ENCODE data around the gene RUNX1.

The RUNX1 gene

DNA sequence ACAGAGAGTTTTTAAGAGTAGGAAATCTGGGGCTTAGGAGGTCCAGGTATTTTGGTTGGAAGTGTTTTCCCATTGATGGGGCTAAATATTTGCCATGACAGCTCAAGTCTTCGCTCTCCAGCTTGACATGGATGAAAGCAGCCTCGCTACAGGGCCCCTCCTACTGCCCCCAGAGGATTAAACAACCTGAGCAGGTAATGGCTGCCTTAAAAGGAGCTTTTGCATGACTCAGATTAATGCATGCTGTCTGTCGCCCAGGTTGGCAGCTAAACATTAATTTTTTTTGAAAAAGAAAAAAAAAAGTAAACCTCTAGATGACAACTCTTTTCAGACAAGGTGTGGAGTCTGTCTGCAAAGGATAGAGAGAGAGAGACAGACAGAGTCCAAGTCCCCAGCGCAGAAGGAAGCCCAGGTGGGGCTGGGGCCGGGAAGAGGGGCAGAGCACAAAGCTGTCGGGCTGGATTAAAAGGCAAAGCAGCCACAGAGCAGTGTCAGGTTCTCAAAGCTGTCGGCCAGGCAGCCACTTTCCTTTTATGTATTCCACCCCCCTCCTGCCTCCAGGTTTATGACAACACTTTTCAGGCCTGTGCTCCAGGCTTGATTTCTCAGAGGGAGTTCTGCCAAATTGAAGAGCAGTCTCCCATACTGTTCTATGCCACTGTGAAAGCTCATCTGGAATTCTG, 252.4 kb downstream of the RUNX1 start:
- no peak overlapping the region for H3K9ac ChIP-seq (ENCODE audit: low read length)
- H3K4me2 ChIP-seq (ENCODE audit: low read length) = no peak overlapping the region
- peaks cover 20% of the 10 kb centered on the region for H4K20me1 ChIP-seq (ENCODE audit: insufficient read depth, low read length)
- H3K4me1 ChIP-seq (ENCODE audit: low read length) = no peaks in the 10 kb centered on the region
- peaks cover 72% of the 10 kb centered on the region for H3K36me3 ChIP-seq (replicated peaks; ENCODE audit: low read depth, low read length)
- H3K4me3 ChIP-seq (ENCODE audit: low read length) = no peak overlapping the region
- H3K79me2 ChIP-seq (ENCODE audit: low read length) = peaks cover 3% of the 10 kb centered on the region; the same call in 1 of the 2 replicates
- H2AFZ ChIP-seq (ENCODE audit: low read depth, low read length) = no peak overlapping the region
- H3K9me3 ChIP-seq (ENCODE audit: insufficient read depth, low read length) = no peaks in the 10 kb centered on the region
- H3K27me3 ChIP-seq (ENCODE audit: low read depth, low read length) = no peaks in the 10 kb centered on the region
- no peak for TF ChIP-seq EZH2phosphoT487 (IDR thresholded peaks at IDR 0.05; ENCODE audit: low read depth)
- TF ChIP-seq, protein P1, sequence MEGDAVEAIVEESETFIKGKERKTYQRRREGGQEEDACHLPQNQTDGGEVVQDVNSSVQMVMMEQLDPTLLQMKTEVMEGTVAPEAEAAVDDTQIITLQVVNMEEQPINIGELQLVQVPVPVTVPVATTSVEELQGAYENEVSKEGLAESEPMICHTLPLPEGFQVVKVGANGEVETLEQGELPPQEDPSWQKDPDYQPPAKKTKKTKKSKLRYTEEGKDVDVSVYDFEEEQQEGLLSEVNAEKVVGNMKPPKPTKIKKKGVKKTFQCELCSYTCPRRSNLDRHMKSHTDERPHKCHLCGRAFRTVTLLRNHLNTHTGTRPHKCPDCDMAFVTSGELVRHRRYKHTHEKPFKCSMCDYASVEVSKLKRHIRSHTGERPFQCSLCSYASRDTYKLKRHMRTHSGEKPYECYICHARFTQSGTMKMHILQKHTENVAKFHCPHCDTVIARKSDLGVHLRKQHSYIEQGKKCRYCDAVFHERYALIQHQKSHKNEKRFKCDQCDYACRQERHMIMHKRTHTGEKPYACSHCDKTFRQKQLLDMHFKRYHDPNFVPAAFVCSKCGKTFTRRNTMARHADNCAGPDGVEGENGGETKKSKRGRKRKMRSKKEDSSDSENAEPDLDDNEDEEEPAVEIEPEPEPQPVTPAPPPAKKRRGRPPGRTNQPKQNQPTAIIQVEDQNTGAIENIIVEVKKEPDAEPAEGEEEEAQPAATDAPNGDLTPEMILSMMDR (IDR thresholded peaks at IDR 0.05; ENCODE audit: low read depth, low read length) = no peak
- H3K27ac ChIP-seq (ENCODE audit: low read length) = no peak overlapping the region

- no peak overlapping the region for H3K4me3 ChIP-seq (ENCODE audit: low read length)
- H3K36me3 ChIP-seq (replicated peaks; ENCODE audit: low read depth, low read length) = peaks cover 65% of the 10 kb centered on the region
- H3K4me2 ChIP-seq (ENCODE audit: low read length) = no peak overlapping the region
- no peaks in the 10 kb centered on the region for H3K79me2 ChIP-seq (ENCODE audit: low read length)
- no peak overlapping the region for H3K9ac ChIP-seq (ENCODE audit: low read length)
- no peak overlapping the region for H2AFZ ChIP-seq (ENCODE audit: low read depth, low read length)
- H3K27ac ChIP-seq (ENCODE audit: low read length) = no peak overlapping the region
- TF ChIP-seq, protein P1 (IDR thresholded peaks at IDR 0.05; ENCODE audit: low read depth, low read length) = no peak
- TF ChIP-seq EZH2phosphoT487 (IDR thresholded peaks at IDR 0.05; ENCODE audit: low read depth) = no peak
- H3K4me1 ChIP-seq (ENCODE audit: low read length) = no peaks in the 10 kb centered on the region
- H4K20me1 ChIP-seq (ENCODE audit: insufficient read depth, low read length) = peaks cover 14% of the 10 kb centered on the region
- H3K9me3 ChIP-seq (ENCODE audit: insufficient read depth, low read length) = no peaks in the 10 kb centered on the region
- H3K27me3 ChIP-seq (ENCODE audit: low read depth, low read length) = no peaks in the 10 kb centered on the region
Observed at GRCh38 chr21:34795548-34796180, 253.4 kb downstream of the RUNX1 start.

DNA sequence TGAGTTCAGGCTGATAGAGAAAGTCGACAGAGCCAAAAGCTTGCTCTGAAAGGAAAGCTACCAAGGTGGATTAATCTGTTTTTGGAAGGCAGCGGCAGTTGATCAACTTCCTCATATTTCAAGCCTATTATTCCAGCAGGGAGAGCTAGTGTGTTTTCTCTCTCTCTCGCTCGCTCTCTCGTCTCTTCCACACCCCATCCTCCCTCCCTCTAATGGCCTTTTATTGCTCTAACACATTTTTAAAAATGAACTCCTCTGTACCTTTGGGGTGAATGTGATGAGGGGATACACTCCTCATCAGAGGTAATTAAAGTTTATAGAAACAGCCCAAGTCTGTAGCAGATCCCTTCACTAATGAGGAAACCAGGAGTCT, 253.9 kb downstream of the RUNX1 start:
- no peak overlapping the region for H3K4me3 ChIP-seq (ENCODE audit: low read length)
- peaks cover 65% of the 10 kb centered on the region for H3K36me3 ChIP-seq (replicated peaks; ENCODE audit: low read depth, low read length)
- no peak overlapping the region for H3K4me2 ChIP-seq (ENCODE audit: low read length)
- H3K9me3 ChIP-seq (ENCODE audit: insufficient read depth, low read length) = no peaks in the 10 kb centered on the region
- peaks cover 18% of the 10 kb centered on the region for H4K20me1 ChIP-seq (ENCODE audit: insufficient read depth, low read length)
- H3K27ac ChIP-seq (ENCODE audit: low read length) = no peak overlapping the region
- no peak for TF ChIP-seq EZH2phosphoT487 (IDR thresholded peaks at IDR 0.05; ENCODE audit: low read depth)
- TF ChIP-seq, protein P1 (IDR thresholded peaks at IDR 0.05; ENCODE audit: low read depth, low read length) = no peak
- H3K9ac ChIP-seq (ENCODE audit: low read length) = no peak overlapping the region
- H3K27me3 ChIP-seq (ENCODE audit: low read depth, low read length) = no peaks in the 10 kb centered on the region
- no peaks in the 10 kb centered on the region for H3K79me2 ChIP-seq (ENCODE audit: low read length)
- H3K4me1 ChIP-seq (ENCODE audit: low read length) = no peaks in the 10 kb centered on the region
- H2AFZ ChIP-seq (ENCODE audit: low read depth, low read length) = no peak overlapping the region

- no peak for TF ChIP-seq EZH2phosphoT487 (IDR thresholded peaks at IDR 0.05; ENCODE audit: low read depth)
- TF ChIP-seq, protein P1 (IDR thresholded peaks at IDR 0.05; ENCODE audit: low read depth, low read length) = no peak
- Histone ChIP-seq H4K20me1 (ENCODE audit: insufficient read depth, low read length) (peaks cover 15% of the 10 kb centered on the region), H3K27ac (ENCODE audit: low read length) (no peak overlapping the region), H3K4me2 (ENCODE audit: low read length) (no peak overlapping the region), H3K27me3 (ENCODE audit: low read depth, low read length) (no peaks in the 10 kb centered on the region), H3K9ac (ENCODE audit: low read length) (no peak overlapping the region), H3K79me2 (ENCODE audit: low read length) (no peaks in the 10 kb centered on the region), H3K36me3 (replicated peaks; ENCODE audit: low read depth, low read length) (peaks cover 63% of the 10 kb centered on the region), H2AFZ (ENCODE audit: low read depth, low read length) (no peak overlapping the region), H3K9me3 (ENCODE audit: insufficient read depth, low read length) (no peaks in the 10 kb centered on the region), H3K4me3 (ENCODE audit: low read length) (no peak overlapping the region), H3K4me1 (ENCODE audit: low read length) (no peaks in the 10 kb centered on the region)
Observed at GRCh38 chr21:34794686-34795085, 254.4 kb downstream of the RUNX1 start.
